GM11168 (cell line): ENCODE data around the gene HMOX1.
"Not testable (repeated sequence)": the region's sequence is repeated elsewhere in the genome, so short reads cannot be mapped to it uniquely, and the experiment has no call there.

ENCODE experiments used
- in situ Hi-C: fragments of 300-500 bp; cut with MboI; formaldehyde crosslinking; loops from one replicate; pipeline ENCODE4 v1.12.0; 2022; ENCODE audit warnings: low sequenced_read_pairs; ENCODE audit not compliant: unreplicated experiment

HMOX1 gene

GRCh38 chr22:35425971-35426800 lies 45.3 kb downstream of the HMOX1 start:
- in situ Hi-C loops: loop anchor here (10.0 kb wide), 1 partner anchor 71 kb away; no protein-coding TSS in a partner anchor

- in situ Hi-C loops: loop anchor here (10.0 kb wide), 1 partner anchor 72 kb away; no protein-coding TSS in a partner anchor
Observed at GRCh38 chr22:35426801-35427140, 45.9 kb downstream of the HMOX1 start.

- in situ Hi-C loops: loop anchor here (5.0 kb wide), 1 partner anchor 151 kb away; no protein-coding TSS in a partner anchor
Observed at GRCh38 chr22:35430897-35431322, 50.0 kb downstream of the HMOX1 start.

- in situ Hi-C loops: loop anchor here (5.0 kb wide), 1 partner anchor 151 kb away; no protein-coding TSS in a partner anchor
Observed at GRCh38 chr22:35431483-35432227, 50.8 kb downstream of the HMOX1 start.

- in situ Hi-C loops: loop anchor here (5.0 kb wide), 1 partner anchor 150 kb away; no protein-coding TSS in a partner anchor
Observed at GRCh38 chr22:35432228-35432905, 51.5 kb downstream of the HMOX1 start.

GRCh38 chr22:35434061-35434710 lies 53.3 kb downstream of the HMOX1 start:
- in situ Hi-C loops: loop anchor here (5.0 kb wide), 1 partner anchor 148 kb away; no protein-coding TSS in a partner anchor

- in situ Hi-C loops: no loop called here
Observed at GRCh38 chr22:35435201-35435740, 54.4 kb downstream of the HMOX1 start.

- in situ Hi-C loops: no loop called here
Observed at GRCh38 chr22:35436421-35436820, 55.5 kb downstream of the HMOX1 start.

- in situ Hi-C loops: no loop called here
Observed at GRCh38 chr22:35437049-35437448, 56.2 kb downstream of the HMOX1 start.

GRCh38 chr22:35438673-35439364 lies 57.9 kb downstream of the HMOX1 start:
- in situ Hi-C loops: not testable (repeated sequence)

- in situ Hi-C loops: no loop called here
Observed at GRCh38 chr22:35439365-35439717, 58.4 kb downstream of the HMOX1 start.

GRCh38 chr22:35440129-35440528 lies 59.2 kb downstream of the HMOX1 start:
- in situ Hi-C loops: no loop called here

GRCh38 chr22:35441489-35442100 lies 60.7 kb downstream of the HMOX1 start:
- in situ Hi-C loops: no loop called here

GRCh38 chr22:35442471-35442870 lies 61.6 kb downstream of the HMOX1 start:
- in situ Hi-C loops: no loop called here

GRCh38 chr22:35443338-35443737 lies 62.4 kb downstream of the HMOX1 start:
- in situ Hi-C loops: no loop called here
